ENCODE data around the gene NTRK1. TPM values are rescaled to one million over a fixed set of nuclear protein-coding genes. Genes with fewer than 3 reads are reported as not detected.
"Not testable (repeated sequence)": the region's sequence is repeated elsewhere in the genome, so short reads cannot be mapped to it uniquely, and the experiment has no call there.

The NTRK1 gene
- total RNA-seq, 2 experiments from 2014 or later, result 0.67 TPM; not detected in 1

- CTCF ChIA-PET, result interaction anchor here (0.8 to 3.7 kb wide), 5 partner anchors 10 to 22 kb away, joined by 3 to 15 read pairs (median 4); no protein-coding TSS in a partner anchor
- intact Hi-C loops (cut with micrococcal nuclease), result loop anchor here (5.0 kb wide), 2 partner anchors 48 to 243 kb away; no protein-coding TSS in a partner anchor
- H3K4me3 Mint-ChIP-seq, result no peak overlapping the region
- H3K36me3 Mint-ChIP-seq (ENCODE audit: low read depth), result no peaks in the 10 kb centered on the region
- no peaks in the 10 kb centered on the region for H3K4me1 Mint-ChIP-seq (ENCODE audit: low read depth)
- no peak for DNase-seq
- H3K27me3 Mint-ChIP-seq (ENCODE audit: low read depth), result peaks cover 22% of the 10 kb centered on the region
- no peak overlapping the region for H3K27ac Mint-ChIP-seq
- no peaks in the 10 kb centered on the region for H3K9me3 Mint-ChIP-seq
Measured at GRCh38 chr1:156913809-156914387, 53.2 kb downstream of the NTRK1 start.

- CTCF ChIA-PET, result no interaction called here
- H3K9me3 Mint-ChIP-seq, result no peaks in the 10 kb centered on the region
- H3K27ac Mint-ChIP-seq, result no peak overlapping the region
- intact Hi-C loops (cut with micrococcal nuclease), result loop anchor here (5.0 kb wide), 2 partner anchors 48 to 243 kb away; no protein-coding TSS in a partner anchor
- no peaks in the 10 kb centered on the region for H3K4me1 Mint-ChIP-seq (ENCODE audit: low read depth)
- H3K4me3 Mint-ChIP-seq, result no peak overlapping the region
- peaks cover 28% of the 10 kb centered on the region for H3K27me3 Mint-ChIP-seq (ENCODE audit: low read depth)
- H3K36me3 Mint-ChIP-seq (ENCODE audit: low read depth), result no peaks in the 10 kb centered on the region
- DNase-seq, result no peak
Measured at GRCh38 chr1:156914440-156914856, 53.8 kb downstream of the NTRK1 start.

- Mint-ChIP-seq H3K27ac (no peak within 1 kb of the TSS), H3K4me3 (no peak within 1 kb of the TSS), H3K36me3 (ENCODE audit: low read depth) (no peaks in the 10 kb centered on the region), H3K4me1 (ENCODE audit: low read depth) (peaks cover 6% of the 10 kb centered on the region), H3K27me3 (ENCODE audit: low read depth) (peaks cover 70% of the 10 kb centered on the region), H3K9me3 (no peaks in the 10 kb centered on the region)
- CTCF ChIA-PET, result interaction anchor here (0.6 to 2.7 kb wide), 3 partner anchors 8 to 29 kb away, joined by 5 to 19 read pairs (median 6); no protein-coding TSS in a partner anchor
- DNase-seq, result peak; percentile 70
- intact Hi-C loops (cut with micrococcal nuclease), result loop anchor here (1.0 kb wide), 1 partner anchor 28 kb away; no protein-coding TSS in a partner anchor
Measured at GRCh38 chr1:156920233-156921052, 59.8 kb downstream of the NTRK1 start, which contains the start of gene LRRC71. TSS of gene LRRC71 (plus strand) at chr1:156920632. CDS start at chr1:156920804, 172 bp downstream.

GRCh38 chr1:156921053-156921529 is 60.4 kb downstream of the NTRK1 start:
- CTCF ChIA-PET, result interaction anchor here (2.0 to 2.7 kb wide), 2 partner anchors 10 to 30 kb away, joined by 6 to 19 read pairs; no protein-coding TSS in a partner anchor
- Mint-ChIP-seq H3K9me3 (no peaks in the 10 kb centered on the region), H3K4me3 (no peak overlapping the region), H3K27me3 (ENCODE audit: low read depth) (peaks cover 71% of the 10 kb centered on the region), H3K4me1 (ENCODE audit: low read depth) (peaks cover 6% of the 10 kb centered on the region), H3K27ac (no peak overlapping the region), H3K36me3 (ENCODE audit: low read depth) (no peaks in the 10 kb centered on the region)
- no peak for DNase-seq
- intact Hi-C loops (cut with micrococcal nuclease), result no loop called here

GRCh38 chr1:156922986-156923669 is 62.5 kb downstream of the NTRK1 start:
- Mint-ChIP-seq H3K9me3 (no peaks in the 10 kb centered on the region), H3K27me3 (ENCODE audit: low read depth) (peaks cover 84% of the 10 kb centered on the region), H3K36me3 (ENCODE audit: low read depth) (no peaks in the 10 kb centered on the region), H3K4me3 (no peak overlapping the region), H3K4me1 (ENCODE audit: low read depth) (peaks cover 16% of the 10 kb centered on the region), H3K27ac (no peak overlapping the region)
- CTCF ChIA-PET, result interaction anchor here (0.7 to 6.9 kb wide), 5 partner anchors 10 to 127 kb away, joined by 3 to 79 read pairs (median 6); partner anchors contain the start of gene PEAR1
- no peak for DNase-seq
- intact Hi-C loops (cut with micrococcal nuclease), result no loop called here

GRCh38 chr1:156923670-156924477 is 63.2 kb downstream of the NTRK1 start:
- Mint-ChIP-seq H3K4me3 (no peak overlapping the region), H3K27ac (no peak overlapping the region), H3K36me3 (ENCODE audit: low read depth) (no peaks in the 10 kb centered on the region), H3K4me1 (ENCODE audit: low read depth) (peaks cover 16% of the 10 kb centered on the region), H3K9me3 (no peaks in the 10 kb centered on the region), H3K27me3 (ENCODE audit: low read depth) (peaks cover 85% of the 10 kb centered on the region)
- intact Hi-C loops (cut with micrococcal nuclease), result no loop called here
- CTCF ChIA-PET, result interaction anchor here (1.0 to 6.9 kb wide), 3 partner anchors 11 to 32 kb away, joined by 3 to 79 read pairs (median 4); partner anchors contain the start of gene PEAR1
- no peak for DNase-seq

GRCh38 chr1:156924478-156925153 is 64.0 kb downstream of the NTRK1 start:
- H3K9me3 Mint-ChIP-seq, result no peaks in the 10 kb centered on the region
- intact Hi-C loops (cut with micrococcal nuclease), result no loop called here
- H3K36me3 Mint-ChIP-seq (ENCODE audit: low read depth), result no peaks in the 10 kb centered on the region
- H3K27me3 Mint-ChIP-seq (ENCODE audit: low read depth), result peaks cover 86% of the 10 kb centered on the region
- DNase-seq, result no peak
- CTCF ChIA-PET, result interaction anchor here (0.6 to 6.9 kb wide), 3 partner anchors 11 to 33 kb away, joined by 3 to 79 read pairs (median 3); partner anchors contain the start of gene PEAR1
- no peak overlapping the region for H3K27ac Mint-ChIP-seq
- peaks cover 16% of the 10 kb centered on the region for H3K4me1 Mint-ChIP-seq (ENCODE audit: low read depth)
- no peak overlapping the region for H3K4me3 Mint-ChIP-seq

- Mint-ChIP-seq H3K4me3 (no peak overlapping the region), H3K9me3 (no peaks in the 10 kb centered on the region)
Measured at GRCh38 chr1:156925154-156926010, 64.7 kb downstream of the NTRK1 start.

GRCh38 chr1:156926175-156926574 is 65.5 kb downstream of the NTRK1 start:
- H3K4me1 Mint-ChIP-seq (ENCODE audit: low read depth), result peaks cover 14% of the 10 kb centered on the region
- CTCF ChIA-PET, result interaction anchor here (0.7 to 6.9 kb wide), 4 partner anchors 16 to 79 kb away, joined by 3 to 79 read pairs (median 4); partner anchors contain the start of gene PEAR1
- DNase-seq, result peak; percentile 69
- H3K27me3 Mint-ChIP-seq (ENCODE audit: low read depth), result peaks cover 85% of the 10 kb centered on the region
- no peak overlapping the region for H3K4me3 Mint-ChIP-seq
- intact Hi-C loops (cut with micrococcal nuclease), result no loop called here
- no peak overlapping the region for H3K27ac Mint-ChIP-seq
- H3K9me3 Mint-ChIP-seq, result no peaks in the 10 kb centered on the region
- H3K36me3 Mint-ChIP-seq (ENCODE audit: low read depth), result no peaks in the 10 kb centered on the region

More at GRCh38 chr1:156925154-156926010, 64.7 kb downstream of the NTRK1 start:
- Mint-ChIP-seq H3K27ac (no peak overlapping the region), H3K4me1 (ENCODE audit: low read depth) (peaks cover 16% of the 10 kb centered on the region), H3K27me3 (ENCODE audit: low read depth) (peaks cover 84% of the 10 kb centered on the region), H3K36me3 (ENCODE audit: low read depth) (no peaks in the 10 kb centered on the region)
- intact Hi-C loops (cut with micrococcal nuclease), result no loop called here
- CTCF ChIA-PET, result interaction anchor here (0.6 to 6.9 kb wide), 5 partner anchors 12 to 33 kb away, joined by 3 to 79 read pairs (median 3); partner anchors contain the start of gene PEAR1
- no peak for DNase-seq

- CTCF ChIA-PET, result interaction anchor here (0.6 to 6.9 kb wide), 5 partner anchors 16 to 237 kb away, joined by 3 to 79 read pairs (median 4); partner anchors contain the start of gene PEAR1
Measured at GRCh38 chr1:156926695-156927094, 66.0 kb downstream of the NTRK1 start.

More at GRCh38 chr1:156926695-156927094, 66.0 kb downstream of the NTRK1 start:
- not testable (repeated sequence) for H3K36me3 Mint-ChIP-seq (ENCODE audit: low read depth); H3K9me3 Mint-ChIP-seq; H3K4me3 Mint-ChIP-seq; H3K27ac Mint-ChIP-seq; DNase-seq
- intact Hi-C loops (cut with micrococcal nuclease), result loop anchor here (1.0 kb wide), 2 partner anchors 16 to 34 kb away; no protein-coding TSS in a partner anchor
- Mint-ChIP-seq H3K4me1 (ENCODE audit: low read depth) (peaks cover 14% of the 10 kb centered on the region), H3K27me3 (ENCODE audit: low read depth) (peaks cover 84% of the 10 kb centered on the region)

Data from activated naive CD4-positive, alpha-beta T cell treated with anti-CD3 and anti-CD28 coated beads for 36 hours (primary cell).